GM12892 (cell line): Measurements from ENCODE around the gene KRT33B.

Experiments used
- POLR2A ChIP-seq: IDR thresholded peaks from 2 replicates; pipeline ENCODE4 v1.6.1; 2011; ENCODE audit warnings: low read depth, low read length, control low read depth
- POLR2AphosphoS5 ChIP-seq: IDR thresholded peaks from 2 replicates; pipeline ENCODE4 v1.6.1; 2011; ENCODE audit warnings: low read depth, low read length, control low read depth
- TAF1 ChIP-seq: IDR thresholded peaks from 2 replicates; pipeline ENCODE4 v1.6.1; 2011; ENCODE audit warnings: low read depth, mild to moderate bottlenecking, control low read depth, low read length, borderline replicate concordance

DNA sequence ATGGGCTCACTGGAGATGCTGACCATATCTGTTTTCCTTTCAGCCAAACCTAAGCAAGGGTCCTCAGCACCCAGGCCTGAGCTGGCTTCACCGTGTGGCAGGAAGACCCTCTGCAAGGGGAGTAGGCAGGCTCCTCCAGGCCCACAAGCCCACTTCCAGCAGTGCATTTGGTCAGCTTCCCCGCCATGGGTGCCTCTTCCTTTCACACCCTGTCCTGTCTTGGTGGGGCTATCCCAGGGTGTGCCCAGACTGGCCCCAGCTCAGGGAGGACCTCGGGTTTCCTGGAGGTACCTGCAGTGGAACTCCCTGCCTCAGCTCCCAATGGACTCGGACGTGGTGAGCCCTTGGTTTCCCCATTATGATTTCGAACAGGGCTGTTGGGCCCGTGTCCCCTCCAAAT is 41.4 kb downstream of the KRT33B start:
- TF ChIP-seq POLR2AphosphoS5 (no peak), TAF1 (no peak), POLR2A (no peak)
